Thymus (tissue), 11 donors: ENCODE results near the gene PIWIL4. TPM values are rescaled to one million over a fixed set of nuclear protein-coding genes. Genes with fewer than 3 reads are reported as not detected.

ENCODE experiments used
- DNase-seq, 9 donors: peaks; one replicate each; pipeline ENCODE4 v3.0.0-alpha.2; 2013; ENCODE audit warnings: low spot score in 9 of 9, low read depth in 6 of 9, missing footprints in 1 of 9
- H3K27ac ChIP-seq, 2 donors: one replicate each; pipeline ENCODE4 v1.5.1; 2013; ENCODE audit warnings: control low read depth in 1 of 2, low read depth in 1 of 2, low read length in 1 of 2, mild to moderate bottlenecking in 1 of 2, moderate library complexity in 1 of 2
- H3K27me3 ChIP-seq, 2 donors: one replicate each; pipeline ENCODE4 v1.5.1; 2013; ENCODE audit warnings: low read length in 1 of 2; ENCODE audit not compliant: control insufficient read depth in 2 of 2, insufficient read depth in 1 of 2
- H3K36me3 ChIP-seq, 2 donors: one replicate each; pipeline ENCODE4 v1.5.1; 2013; ENCODE audit warnings: low read length in 1 of 2, mild to moderate bottlenecking in 1 of 2, moderate library complexity in 1 of 2; ENCODE audit not compliant: control insufficient read depth in 2 of 2, insufficient read depth in 2 of 2
- H3K4me1 ChIP-seq, 2 donors: one replicate each; pipeline ENCODE4 v1.5.1; 2013; ENCODE audit warnings: low read length in 2 of 2; ENCODE audit not compliant: control insufficient read depth in 2 of 2, insufficient read depth in 2 of 2
- H3K4me3 ChIP-seq, 2 donors: one replicate each; pipeline ENCODE4 v1.5.1; 2013; ENCODE audit warnings: low read length in 2 of 2, control low read depth in 1 of 2, mild to moderate bottlenecking in 1 of 2
- H3K9me3 ChIP-seq, 2 donors: one replicate each; pipeline ENCODE4 v1.5.1; 2013; ENCODE audit warnings: low read length in 1 of 2, mild to moderate bottlenecking in 1 of 2; ENCODE audit not compliant: control insufficient read depth in 2 of 2, insufficient read depth in 1 of 2
- WGBS: extraction: QIAGEN DNeasy Blood & Tissue Kit; methylation state at CpG from one replicate; pipeline ENCODE4 v1.1.7; 2013; 5-methylcytosine and 5-hydroxymethylcytosine counted together
- polyA plus RNA-seq: library from polyadenylated mRNA; stranded (reverse); fragments of 200-250 nt; gene quantifications from one replicate; pipeline ENCODE4 v1.2.3, GENCODE V29; 2013
- total RNA-seq: library from RNA; stranded (reverse); fragments of 120-200 nt; gene quantifications from one replicate; pipeline ENCODE4 v1.2.4, GENCODE V29; 2013
- donor health status: healthy.

The PIWIL4 gene
- total and polyA plus RNA-seq, 2 donors = 2.5 to 10.9 TPM

- H3K9me3 ChIP-seq = no peaks in the 10 kb centered on the region
- H3K4me1 ChIP-seq = peaks cover 0 to 6% of the 10 kb centered on the region in 2 donors
- H3K36me3 ChIP-seq = no peaks in the 10 kb centered on the region
- peak overlapping the region in 1 of 2 donors; percentile 73 for H3K27ac ChIP-seq
- no peak for DNase-seq
- no peaks in the 10 kb centered on the region for H3K27me3 ChIP-seq
- WGBS = 68% methylated on average over 5 of the region's 5 CpGs
- H3K4me3 ChIP-seq = no peak overlapping the region
These were observed 91.2 kb downstream of the PIWIL4 start for GRCh38 chr11:94658386-94658785.

DNA sequence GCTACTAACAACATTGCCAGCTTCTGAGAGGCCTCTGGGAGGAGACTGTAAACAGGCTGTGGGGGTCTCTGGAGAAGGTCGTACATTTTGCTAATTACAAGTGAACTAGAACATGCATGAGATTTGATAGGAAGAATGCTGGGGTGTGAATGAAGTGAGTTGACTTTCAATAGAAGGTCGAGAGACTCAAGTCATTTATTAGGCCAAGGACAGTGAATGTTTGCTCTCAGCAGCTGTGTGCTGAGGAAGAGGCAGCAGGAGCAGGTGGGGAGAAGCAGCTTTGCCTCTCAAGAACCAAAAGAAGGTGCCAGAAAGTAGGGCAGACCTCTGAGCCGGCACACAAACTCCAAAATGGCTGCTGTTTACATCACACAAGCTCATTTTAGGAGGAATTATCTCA lies 91.7 kb downstream of the PIWIL4 start:
- WGBS = 89% methylated on average over 3 of the region's 3 CpGs
- Histone ChIP-seq H3K9me3 (no peaks in the 10 kb centered on the region), H3K4me1 (peaks cover 0 to 6% of the 10 kb centered on the region in 2 donors), H3K36me3 (no peaks in the 10 kb centered on the region), H3K4me3 (no peak overlapping the region), H3K27ac (peak overlapping the region in 1 of 2 donors; percentile 73), H3K27me3 (no peaks in the 10 kb centered on the region)
- DNase-seq = peak in 1 of 9 donors; percentile 21

DNA sequence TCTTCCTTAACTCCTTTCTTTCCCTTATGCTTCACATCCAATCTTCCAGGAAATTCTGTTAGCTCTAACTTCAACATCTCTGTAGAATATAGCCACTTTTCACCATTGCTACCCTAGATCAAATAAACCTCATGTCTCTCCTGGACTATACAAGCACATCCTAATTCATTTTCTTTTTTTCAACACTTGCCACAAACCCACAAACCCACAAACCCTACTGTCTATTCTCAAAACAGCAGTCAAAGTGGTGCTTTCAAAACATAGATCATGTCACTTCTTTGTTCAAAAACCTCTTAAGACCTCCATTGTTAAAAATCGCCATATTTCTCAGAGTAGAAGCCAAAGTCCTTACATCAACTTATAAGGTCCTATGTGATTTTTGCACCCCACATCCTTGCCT lies 94.3 kb downstream of the PIWIL4 start:
- peaks cover 0 to 6% of the 10 kb centered on the region in 2 donors for H3K4me1 ChIP-seq
- no peaks in the 10 kb centered on the region for H3K9me3 ChIP-seq
- H3K36me3 ChIP-seq = no peaks in the 10 kb centered on the region
- H3K27ac ChIP-seq = no peak overlapping the region
- 58% methylated on average over 1 of the region's 1 CpG for WGBS
- DNase-seq = peak in 2 of 9 donors; percentile 19 to 57
- no peak overlapping the region for H3K4me3 ChIP-seq
- H3K27me3 ChIP-seq = no peaks in the 10 kb centered on the region

GRCh38 chr11:94662065-94662779 lies 95.1 kb downstream of the PIWIL4 start:
- Histone ChIP-seq H3K4me1 (peaks cover 0 to 6% of the 10 kb centered on the region in 2 donors), H3K36me3 (no peaks in the 10 kb centered on the region), H3K4me3 (no peak overlapping the region), H3K9me3 (no peaks in the 10 kb centered on the region), H3K27ac (no peak overlapping the region), H3K27me3 (no peaks in the 10 kb centered on the region)
- 91% methylated on average over 4 of the region's 4 CpGs for WGBS
- DNase-seq = no peak

GRCh38 chr11:94662846-94663390 lies 95.8 kb downstream of the PIWIL4 start:
- 91% methylated on average over 2 of the region's 2 CpGs for WGBS
- Histone ChIP-seq H3K4me1 (peaks cover 0 to 6% of the 10 kb centered on the region in 2 donors), H3K4me3 (no peak overlapping the region), H3K36me3 (no peaks in the 10 kb centered on the region), H3K27me3 (no peaks in the 10 kb centered on the region), H3K9me3 (no peaks in the 10 kb centered on the region), H3K27ac (no peak overlapping the region)
- DNase-seq = no peak

GRCh38 chr11:94664346-94664745 lies 97.2 kb downstream of the PIWIL4 start:
- Histone ChIP-seq H3K4me1 (peaks cover 0 to under 1% of the 10 kb centered on the region in 2 donors), H3K9me3 (no peaks in the 10 kb centered on the region), H3K27me3 (no peaks in the 10 kb centered on the region), H3K27ac (no peak overlapping the region), H3K36me3 (no peaks in the 10 kb centered on the region), H3K4me3 (no peak overlapping the region)
- no peak for DNase-seq

DNA sequence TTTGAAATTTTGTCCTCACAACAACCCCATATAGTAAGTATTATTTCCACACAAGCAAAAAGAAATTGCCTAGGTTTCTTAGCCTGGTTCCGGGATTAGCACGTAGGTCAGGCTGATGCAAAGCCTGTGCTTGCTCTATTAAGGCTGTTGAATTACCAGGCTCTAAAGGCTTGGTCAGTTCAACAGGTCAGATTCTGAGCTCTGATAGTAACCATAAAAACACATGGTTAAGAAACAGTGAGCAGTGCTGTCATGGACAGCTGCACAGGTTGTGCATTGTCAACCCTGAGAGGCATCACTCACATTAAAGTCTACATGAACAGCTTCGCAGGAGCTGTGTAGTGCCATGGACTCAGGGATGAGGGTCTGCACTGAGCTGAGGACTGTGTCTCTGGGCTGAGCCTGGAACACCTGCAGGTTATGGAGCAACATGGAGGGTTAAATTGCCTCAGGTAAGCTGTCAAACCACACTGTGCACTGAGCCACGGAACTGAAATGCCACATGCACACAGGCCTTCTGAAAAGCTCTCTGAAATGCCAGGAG lies 98.0 kb downstream of the PIWIL4 start:
- no peak overlapping the region for H3K4me3 ChIP-seq
- H3K36me3 ChIP-seq = no peaks in the 10 kb centered on the region
- H3K27ac ChIP-seq = no peak overlapping the region
- H3K4me1 ChIP-seq = no peaks in the 10 kb centered on the region
- DNase-seq = no peak
- 76% methylated on average over 4 of the region's 4 CpGs for WGBS
- no peaks in the 10 kb centered on the region for H3K27me3 ChIP-seq
- H3K9me3 ChIP-seq = no peaks in the 10 kb centered on the region

DNA sequence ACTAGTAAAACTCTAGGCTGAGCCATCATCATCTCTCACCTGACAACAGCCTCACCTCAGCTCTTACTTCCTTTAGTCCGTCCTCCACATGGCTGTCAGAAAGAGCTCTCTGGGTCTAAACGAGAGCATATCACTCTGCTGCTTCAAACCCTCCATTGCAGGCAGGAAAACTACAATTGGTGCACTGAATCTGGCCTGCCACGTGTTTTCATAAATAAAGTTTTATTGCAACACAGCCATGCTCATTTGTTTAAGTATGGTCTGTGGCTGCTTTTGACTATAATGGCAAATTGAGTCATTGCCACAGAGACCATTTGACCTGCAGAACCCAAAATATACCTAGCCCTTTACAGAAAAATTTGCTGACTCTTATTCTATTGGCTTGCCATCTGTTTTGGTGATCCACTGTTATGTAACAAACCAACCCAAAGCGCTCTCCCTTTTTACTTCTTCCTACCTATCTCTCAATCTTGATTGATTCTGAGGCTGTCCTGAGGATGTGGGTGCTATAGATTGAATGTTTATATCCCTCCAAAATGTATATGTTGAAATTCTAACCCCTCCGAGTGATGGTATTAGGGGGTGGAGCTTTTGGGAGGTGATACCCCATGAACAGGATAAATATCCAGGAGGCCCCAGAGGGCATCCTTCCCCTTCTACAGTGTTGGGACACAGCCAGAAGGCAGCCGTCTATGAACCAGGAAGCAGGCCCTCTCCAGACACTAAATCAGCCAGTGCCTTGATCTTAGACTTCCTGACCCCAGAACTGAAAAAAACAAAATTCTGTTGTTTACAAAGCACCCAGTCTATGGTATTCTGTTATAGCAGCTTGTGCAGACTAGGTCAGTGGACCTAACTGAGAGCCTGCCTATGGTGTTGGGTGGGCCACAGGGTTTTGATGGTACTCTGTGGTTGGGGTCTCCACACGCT lies 99.9 kb downstream of the PIWIL4 start:
- H3K9me3 ChIP-seq = peaks cover 0 to 6% of the 10 kb centered on the region in 2 donors
- no peak overlapping the region for H3K4me3 ChIP-seq
- no peak for DNase-seq
- no peaks in the 10 kb centered on the region for H3K36me3 ChIP-seq
- no peaks in the 10 kb centered on the region for H3K27me3 ChIP-seq
- H3K4me1 ChIP-seq = no peaks in the 10 kb centered on the region
- 91% methylated on average over 7 of the region's 7 CpGs for WGBS
- no peak overlapping the region for H3K27ac ChIP-seq
